ENCODE measurements around the gene RBM28. TPM values are rescaled to one million over a fixed set of nuclear protein-coding genes. Genes with fewer than 3 reads are reported as not detected.

RBM28 gene
- total RNA-seq, 1 experiment from 2014 or later: 63.8 TPM

DNA sequence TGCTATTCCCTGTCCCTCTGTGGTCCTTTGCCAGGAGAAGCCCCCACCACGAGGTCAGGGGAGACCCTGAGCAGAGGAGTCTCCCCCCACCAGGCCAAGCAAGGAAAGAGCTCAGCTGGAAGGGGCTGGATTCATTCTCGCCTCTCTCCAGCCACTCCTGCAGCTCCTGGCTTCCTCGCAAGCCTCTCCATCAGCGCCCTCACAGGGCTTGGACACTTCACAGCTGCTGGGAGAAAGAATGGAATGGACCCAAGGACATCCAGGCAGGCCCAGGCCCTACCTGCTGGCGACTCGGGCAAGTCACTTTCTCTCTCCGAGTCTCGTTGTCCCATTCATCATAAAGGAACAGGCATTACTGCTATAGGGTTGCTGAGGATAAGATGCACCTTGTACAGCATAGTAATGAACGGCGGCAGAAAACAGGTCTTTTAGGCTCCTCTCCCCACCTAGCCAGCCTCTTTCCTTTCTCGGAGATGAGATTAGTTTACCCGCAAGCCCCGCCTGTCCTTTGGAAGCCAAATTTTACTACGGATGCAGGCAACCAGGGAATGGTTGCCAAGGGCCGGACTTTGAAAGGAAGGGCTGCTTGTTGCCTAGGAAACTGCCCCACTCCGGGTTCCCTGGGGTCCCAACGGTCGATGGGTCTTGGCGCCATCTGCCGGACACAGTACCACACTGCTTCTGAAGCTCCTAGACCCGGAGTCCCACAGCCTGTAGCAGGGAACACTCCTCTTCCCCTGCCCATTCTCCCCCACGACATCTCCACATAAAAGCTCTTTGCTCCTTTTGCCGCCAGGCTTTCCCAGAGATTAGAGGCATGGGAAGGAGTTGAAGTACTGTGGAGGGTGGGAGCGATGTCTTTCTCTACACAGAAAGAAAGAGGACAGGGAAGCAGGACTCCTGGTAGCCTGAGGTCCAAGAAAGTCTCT lies 43.8 kb upstream of the RBM28 start:
- no peak overlapping the region for H3K4me3 Mint-ChIP-seq (ENCODE audit: unreplicated experiment)
- TF ChIP-seq, protein P1, sequence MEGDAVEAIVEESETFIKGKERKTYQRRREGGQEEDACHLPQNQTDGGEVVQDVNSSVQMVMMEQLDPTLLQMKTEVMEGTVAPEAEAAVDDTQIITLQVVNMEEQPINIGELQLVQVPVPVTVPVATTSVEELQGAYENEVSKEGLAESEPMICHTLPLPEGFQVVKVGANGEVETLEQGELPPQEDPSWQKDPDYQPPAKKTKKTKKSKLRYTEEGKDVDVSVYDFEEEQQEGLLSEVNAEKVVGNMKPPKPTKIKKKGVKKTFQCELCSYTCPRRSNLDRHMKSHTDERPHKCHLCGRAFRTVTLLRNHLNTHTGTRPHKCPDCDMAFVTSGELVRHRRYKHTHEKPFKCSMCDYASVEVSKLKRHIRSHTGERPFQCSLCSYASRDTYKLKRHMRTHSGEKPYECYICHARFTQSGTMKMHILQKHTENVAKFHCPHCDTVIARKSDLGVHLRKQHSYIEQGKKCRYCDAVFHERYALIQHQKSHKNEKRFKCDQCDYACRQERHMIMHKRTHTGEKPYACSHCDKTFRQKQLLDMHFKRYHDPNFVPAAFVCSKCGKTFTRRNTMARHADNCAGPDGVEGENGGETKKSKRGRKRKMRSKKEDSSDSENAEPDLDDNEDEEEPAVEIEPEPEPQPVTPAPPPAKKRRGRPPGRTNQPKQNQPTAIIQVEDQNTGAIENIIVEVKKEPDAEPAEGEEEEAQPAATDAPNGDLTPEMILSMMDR (IDR thresholded peaks at IDR 0.05; ENCODE audit: unreplicated experiment): peak; percentile 89

DNA sequence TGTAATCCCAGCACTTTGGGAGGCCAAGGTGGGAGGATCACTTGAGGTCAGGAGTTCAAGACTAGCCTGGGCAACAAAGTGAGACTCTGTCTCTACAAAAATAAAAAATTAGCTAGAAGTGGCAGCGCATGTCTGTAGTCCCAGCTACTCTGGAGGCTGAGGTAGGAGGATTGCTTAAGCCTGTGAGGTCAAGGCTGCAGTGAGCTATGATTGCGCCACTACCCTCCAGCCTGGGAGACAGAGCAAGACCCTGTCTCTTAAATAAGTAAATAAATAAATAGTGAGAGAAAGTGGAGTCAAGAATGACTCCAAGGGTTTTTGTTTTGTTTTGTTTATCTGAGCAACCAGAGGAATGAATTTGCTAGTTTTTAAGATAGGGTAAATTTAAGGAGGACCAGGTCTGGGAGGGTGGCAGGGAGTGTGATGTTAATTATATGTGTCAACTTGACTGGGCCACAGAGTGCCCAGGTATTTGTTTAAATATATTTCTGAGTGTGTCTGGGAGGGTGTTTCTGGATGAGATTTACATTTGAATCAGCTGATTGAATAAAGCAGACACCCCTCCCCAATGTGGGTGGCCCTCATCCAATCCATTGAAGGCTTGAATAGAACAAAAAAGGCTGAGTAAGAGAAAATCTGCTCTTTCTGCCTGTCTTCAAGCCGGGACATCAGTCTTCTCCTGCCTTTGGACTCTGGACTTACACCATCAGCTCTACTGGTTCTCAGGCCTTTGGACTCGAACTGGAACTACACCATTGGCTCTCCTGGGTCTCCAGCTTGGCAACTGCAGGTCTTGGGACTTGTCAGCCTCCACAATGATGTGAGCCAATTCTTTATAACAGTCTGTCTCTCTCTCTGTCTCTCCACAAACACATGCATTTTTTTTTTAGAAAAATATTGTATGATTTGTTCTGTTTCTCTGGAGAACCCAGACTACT lies 42.5 kb upstream of the RBM28 start:
- Mint-ChIP-seq H3K9me3 (ENCODE audit: unreplicated experiment) (no peaks in the 10 kb centered on the region), H3K4me3 (ENCODE audit: unreplicated experiment) (no peak overlapping the region), H3K4me1 (ENCODE audit: insufficient read depth, unreplicated experiment) (peaks cover 14% of the 10 kb centered on the region), H3K27me3 (ENCODE audit: insufficient read depth, unreplicated experiment) (no peaks in the 10 kb centered on the region), H3K27ac (ENCODE audit: low read depth, unreplicated experiment) (no peak overlapping the region), H3K36me3 (ENCODE audit: insufficient read depth, unreplicated experiment) (no peaks in the 10 kb centered on the region)
- no peak for DNase-seq (ENCODE audit: unreplicated experiment)
- no TSS peak for BruUV-seq (replicated peaks)
- POLR2A ChIA-PET: interaction anchor here (0.7 to 3.5 kb wide), 2 partner anchors 15 to 38 kb away, joined by 3 to 18 read pairs; no protein-coding TSS in a partner anchor
- CTCF ChIA-PET: interaction anchor here (0.5 to 14.9 kb wide), 30 partner anchors 9 to 1045 kb away, joined by 3 to 372 read pairs (median 4); partner anchors contain the start of gene RBM28
- intact Hi-C loops (cut with micrococcal nuclease): loop anchor here (10.0 kb wide), 1 partner anchor 831 kb away; no protein-coding TSS in a partner anchor
- TF ChIP-seq, protein P1 (IDR thresholded peaks at IDR 0.05; ENCODE audit: unreplicated experiment): no peak

More for the DNA sequence above, 43.8 kb upstream of the RBM28 start:
- Mint-ChIP-seq H3K27ac (ENCODE audit: low read depth, unreplicated experiment) (no peak overlapping the region), H3K27me3 (ENCODE audit: insufficient read depth, unreplicated experiment) (no peaks in the 10 kb centered on the region), H3K4me1 (ENCODE audit: insufficient read depth, unreplicated experiment) (peaks cover 11% of the 10 kb centered on the region), H3K36me3 (ENCODE audit: insufficient read depth, unreplicated experiment) (no peaks in the 10 kb centered on the region), H3K9me3 (ENCODE audit: unreplicated experiment) (no peaks in the 10 kb centered on the region)
- BruUV-seq (replicated peaks): no TSS peak
- DNase-seq (ENCODE audit: unreplicated experiment): peak; percentile 78
- intact Hi-C loops (cut with micrococcal nuclease): loop anchor here (1.0 to 10.0 kb wide), 2 partner anchors 40 to 833 kb away; no protein-coding TSS in a partner anchor
- ChIA-PET POLR2A (interaction anchor here (1.1 to 3.5 kb wide), 2 partner anchors 39 to 43 kb away, joined by 4 to 18 read pairs; partner anchors contain the start of gene RBM28), CTCF (interaction anchor here (0.5 to 14.9 kb wide), 43 partner anchors 8 to 1044 kb away, joined by 3 to 372 read pairs (median 4); partner anchors contain the start of gene RBM28)

DNA sequence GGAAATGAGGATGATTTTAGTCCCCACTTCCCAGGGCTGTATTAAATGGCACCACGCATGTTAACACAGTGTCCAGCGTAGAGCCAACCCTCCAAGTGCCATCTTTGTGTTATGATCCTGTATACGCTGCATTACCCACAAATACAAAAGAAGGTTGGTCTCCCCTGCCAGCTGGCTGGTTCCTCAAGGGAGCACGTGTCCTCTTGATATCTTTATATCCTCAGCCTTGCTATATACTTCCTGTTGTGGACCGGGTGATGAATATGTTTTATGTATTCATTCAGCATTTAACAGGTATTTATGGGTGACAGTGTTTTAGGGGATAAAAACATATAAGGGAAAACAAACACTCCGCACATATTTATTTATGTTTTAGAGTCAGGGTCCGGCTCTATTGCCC lies 41.0 kb upstream of the RBM28 start:
- DNase-seq (ENCODE audit: unreplicated experiment): no peak
- BruUV-seq (replicated peaks): no TSS peak
- ChIA-PET POLR2A (interaction anchor here (3.5 kb wide), 1 partner anchor 36 kb away, joined by 18 read pairs; no protein-coding TSS in a partner anchor), CTCF (interaction anchor here (0.7 to 14.9 kb wide), 2 partner anchors 29 to 37 kb away, joined by 4 to 372 read pairs; partner anchors contain the start of gene RBM28)
- Mint-ChIP-seq H3K9me3 (ENCODE audit: unreplicated experiment) (no peaks in the 10 kb centered on the region), H3K36me3 (ENCODE audit: insufficient read depth, unreplicated experiment) (no peaks in the 10 kb centered on the region), H3K4me1 (ENCODE audit: insufficient read depth, unreplicated experiment) (peaks cover 17% of the 10 kb centered on the region), H3K27ac (ENCODE audit: low read depth, unreplicated experiment) (no peak overlapping the region), H3K4me3 (ENCODE audit: unreplicated experiment) (no peak overlapping the region), H3K27me3 (ENCODE audit: insufficient read depth, unreplicated experiment) (no peaks in the 10 kb centered on the region)
- intact Hi-C loops (cut with micrococcal nuclease): loop anchor here (10.0 kb wide), 1 partner anchor 830 kb away; no protein-coding TSS in a partner anchor
- TF ChIP-seq, protein P1 (IDR thresholded peaks at IDR 0.05; ENCODE audit: unreplicated experiment): no peak

Data from MCF 10A (cell line).